Left kidney (tissue), 2 donors: ENCODE measurements around the gene DLGAP1. TPM values are rescaled to one million over a fixed set of nuclear protein-coding genes. Genes with fewer than 3 reads are reported as not detected.
"Not testable (repeated sequence)": the region's sequence is repeated elsewhere in the genome, so short reads cannot be mapped to it uniquely, and the experiment has no call there.

Experiments used
- DNase-seq: peaks from one replicate; pipeline ENCODE4 v3.0.0-alpha.2; 2013
- polyA plus RNA-seq: library from polyadenylated mRNA; unstranded; fragments of 120-200 nt; gene quantifications from one replicate; pipeline ENCODE4 v1.2.1, GENCODE V29; 2013; ENCODE audit not compliant: insufficient read length

The DLGAP1 gene
- polyA plus RNA-seq, 1 donor, result 6.2 TPM

DNA sequence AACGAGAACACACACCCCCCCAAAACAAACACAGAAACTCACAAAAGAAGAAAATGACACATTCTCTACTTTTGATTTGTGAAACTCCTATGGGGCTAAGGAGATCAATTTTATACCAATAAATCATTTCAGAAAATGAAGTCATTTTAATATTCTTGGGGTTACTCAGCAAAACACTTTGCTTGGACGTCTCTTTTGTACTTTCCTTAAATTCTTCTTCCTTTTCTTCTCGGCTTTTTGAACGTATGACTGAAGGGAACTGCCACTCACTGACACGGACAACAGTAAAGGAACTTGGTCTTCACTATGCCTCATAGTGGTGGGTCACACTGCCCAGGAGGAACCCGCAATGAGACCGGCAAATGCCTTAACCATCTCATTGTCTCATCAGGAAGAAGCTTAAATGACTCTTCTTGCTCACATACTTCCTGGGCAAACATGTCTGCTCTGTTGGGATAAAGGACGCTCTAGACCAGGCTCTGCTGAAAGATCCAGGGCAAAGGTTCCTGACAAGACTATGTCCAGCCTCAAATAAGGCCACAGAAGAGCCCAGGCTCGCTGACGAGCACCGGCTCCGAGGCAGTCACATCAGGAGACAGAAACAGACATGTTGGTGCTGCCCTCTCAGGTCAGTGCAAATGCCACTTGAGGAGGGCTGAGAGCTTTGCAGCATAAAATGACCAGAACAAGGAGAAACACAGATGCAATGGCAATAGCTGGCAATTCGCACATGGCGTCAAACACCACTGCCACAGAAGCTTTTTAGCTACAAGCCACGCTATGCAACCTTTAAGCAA, 799.7 kb downstream of the DLGAP1 start:
- no peak for DNase-seq

- DNase-seq, result no peak
Measured at GRCh38 chr18:3654442-3655253, 800.5 kb downstream of the DLGAP1 start.

DNA sequence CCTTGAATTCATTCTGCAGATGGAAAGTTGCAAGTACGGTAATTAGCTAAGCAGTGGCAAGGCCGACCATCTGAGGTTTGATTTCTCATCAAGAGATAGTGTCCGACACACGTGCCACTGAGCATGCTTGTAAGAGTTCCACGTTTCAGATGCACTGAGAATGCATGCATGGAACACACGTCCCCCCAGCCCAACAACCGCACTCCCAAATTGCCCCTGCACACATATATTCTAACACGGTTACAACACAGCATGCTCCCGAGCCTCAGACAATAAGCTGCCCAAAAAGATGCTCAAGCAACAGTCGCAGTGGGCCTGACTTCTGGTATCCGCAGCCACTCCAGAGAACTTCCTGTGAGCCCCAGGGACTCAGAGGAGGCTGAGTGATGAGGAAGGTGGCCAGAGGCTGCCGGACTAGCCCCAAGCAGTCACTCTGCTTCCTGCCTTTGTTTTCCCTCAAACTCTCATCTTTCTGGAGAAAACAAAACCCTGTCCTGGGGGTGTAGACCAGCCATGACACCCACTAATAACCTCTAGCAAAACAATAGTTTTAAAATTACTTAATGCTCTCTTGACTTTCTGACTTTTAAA, 801.2 kb downstream of the DLGAP1 start:
- no peak for DNase-seq

DNA sequence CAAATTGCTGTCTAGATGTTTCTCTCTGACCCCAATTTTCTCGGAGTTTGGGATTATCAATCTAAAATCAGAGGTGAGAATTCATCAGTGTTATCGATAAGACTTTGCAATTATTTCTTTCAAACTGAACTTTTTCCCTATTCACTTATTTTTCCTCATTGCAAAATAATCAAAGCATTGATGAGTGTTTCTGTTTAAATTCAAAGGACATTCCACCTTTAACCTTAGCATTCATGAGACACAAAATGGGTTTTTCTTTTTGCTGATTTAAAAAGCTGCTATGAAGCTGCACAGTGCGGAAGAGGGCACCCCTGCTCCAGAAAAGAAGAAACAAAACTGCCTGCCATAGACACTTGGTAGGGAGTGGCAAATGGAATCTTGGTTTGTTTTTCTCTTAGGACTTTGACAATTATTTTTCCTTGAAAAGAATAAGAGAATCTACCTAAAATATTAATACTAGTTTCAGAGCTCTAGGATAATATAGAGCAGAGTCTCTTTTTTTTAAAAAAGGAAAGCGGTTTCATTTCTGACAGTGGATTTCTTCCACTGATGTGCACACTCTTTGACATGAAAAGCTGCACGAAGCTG, 801.8 kb downstream of the DLGAP1 start:
- DNase-seq, result no peak

DNA sequence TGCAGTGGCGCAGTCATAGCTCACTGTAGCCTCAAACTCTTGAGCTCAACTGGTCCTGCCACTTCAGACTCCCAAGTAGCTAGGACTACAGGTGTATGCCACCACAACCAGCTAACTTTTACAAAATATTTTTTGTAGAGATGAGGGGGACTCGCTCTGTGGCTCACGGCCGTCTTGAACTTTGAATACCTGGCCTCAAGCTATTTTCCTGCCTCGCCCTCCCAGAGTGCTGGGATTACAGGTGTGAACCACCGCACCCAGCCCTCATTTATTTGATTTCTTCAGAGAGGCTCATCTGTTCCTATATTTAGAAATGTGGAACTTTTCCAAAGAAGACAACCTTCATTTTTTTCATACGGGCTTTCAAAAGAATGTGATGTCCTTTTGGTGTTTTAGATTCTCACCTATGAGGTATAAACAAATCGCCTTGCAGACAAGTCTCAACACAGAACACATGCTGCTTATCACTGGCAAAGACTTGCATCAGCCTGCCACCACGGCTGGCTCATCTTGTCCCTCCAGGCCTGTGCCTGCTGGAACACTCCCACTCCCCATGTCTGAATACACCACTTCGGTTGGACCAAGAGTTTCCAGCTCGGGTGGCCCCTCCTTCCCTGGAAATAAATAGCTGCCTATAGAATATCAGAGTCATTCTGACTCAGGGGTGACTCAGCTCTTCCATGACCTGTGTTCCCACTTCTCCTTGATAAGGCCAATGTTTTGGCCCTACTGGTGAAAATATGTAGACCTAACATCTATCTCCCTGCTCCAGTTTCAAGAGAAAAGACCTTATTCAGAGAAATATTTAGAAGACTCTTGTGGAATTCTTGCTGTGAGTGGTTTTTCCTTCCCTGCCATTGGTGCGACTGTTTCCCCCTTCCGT, 802.5 kb downstream of the DLGAP1 start:
- DNase-seq, result no peak

- no peak for DNase-seq
Measured at GRCh38 chr18:3651266-3651665, 803.8 kb downstream of the DLGAP1 start.

GRCh38 chr18:3650521-3651042, 804.5 kb downstream of the DLGAP1 start:
- not testable (repeated sequence) for DNase-seq

DNA sequence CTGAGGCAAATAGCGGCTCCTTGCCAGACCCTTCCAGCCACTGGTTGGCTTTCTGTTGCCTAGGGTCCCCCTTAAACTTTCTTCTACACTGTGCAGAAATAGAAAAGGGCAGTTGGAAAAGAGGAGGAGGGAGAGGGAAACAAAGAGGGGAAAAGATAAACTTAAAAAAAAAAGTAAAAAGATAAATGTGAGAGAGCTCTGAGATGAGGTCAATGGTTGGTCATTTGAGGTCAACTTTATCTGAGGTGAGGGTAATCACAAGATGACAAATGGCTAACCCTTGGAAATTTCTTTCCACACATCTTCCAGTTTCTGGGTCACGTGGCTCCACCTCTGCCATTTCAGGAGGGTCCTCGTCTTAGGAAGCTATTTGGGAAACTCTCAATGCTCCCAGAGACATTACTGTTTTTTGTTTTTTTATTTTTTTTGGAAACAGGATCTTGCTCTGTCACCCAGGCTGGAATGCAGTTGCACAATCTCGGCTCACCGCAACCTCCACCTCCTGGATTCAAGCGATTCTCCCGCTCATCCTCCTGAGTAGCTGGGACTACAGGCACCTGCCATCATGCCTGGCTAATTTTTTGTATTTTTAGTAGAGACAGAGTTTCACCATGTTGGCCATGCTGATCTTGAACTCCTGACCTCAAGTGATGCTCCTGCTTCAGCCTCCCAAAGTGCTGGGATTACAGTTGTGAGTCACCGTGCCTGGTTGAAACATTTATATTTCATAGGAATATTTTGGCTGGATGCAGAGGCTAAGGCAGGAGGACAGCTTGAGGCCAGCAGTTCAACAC, 805.3 kb downstream of the DLGAP1 start:
- no peak for DNase-seq

DNA sequence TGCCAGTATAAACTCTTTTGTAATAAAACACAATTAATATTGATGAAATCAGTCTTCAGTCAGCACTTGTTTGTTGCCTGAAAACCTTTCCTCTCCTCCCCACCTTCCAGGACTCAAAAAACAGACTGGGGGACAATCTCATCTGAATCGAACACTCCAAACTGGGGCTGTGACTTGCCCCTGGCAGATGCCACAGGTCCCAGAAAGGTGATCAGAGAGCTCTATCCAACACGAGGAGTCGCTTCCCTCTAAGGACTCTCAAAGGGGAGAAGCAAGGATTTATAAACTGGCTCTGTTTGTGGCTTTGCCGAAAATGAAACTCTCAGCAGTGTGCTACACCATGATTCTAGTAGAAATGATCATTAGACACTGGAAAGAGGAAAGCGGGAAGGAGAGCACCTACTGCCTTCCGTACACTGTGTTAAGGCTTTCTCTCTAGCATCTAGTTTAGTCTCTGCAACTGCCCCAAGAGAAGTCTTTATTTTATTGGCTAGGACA, 805.9 kb downstream of the DLGAP1 start:
- DNase-seq, result no peak

DNA sequence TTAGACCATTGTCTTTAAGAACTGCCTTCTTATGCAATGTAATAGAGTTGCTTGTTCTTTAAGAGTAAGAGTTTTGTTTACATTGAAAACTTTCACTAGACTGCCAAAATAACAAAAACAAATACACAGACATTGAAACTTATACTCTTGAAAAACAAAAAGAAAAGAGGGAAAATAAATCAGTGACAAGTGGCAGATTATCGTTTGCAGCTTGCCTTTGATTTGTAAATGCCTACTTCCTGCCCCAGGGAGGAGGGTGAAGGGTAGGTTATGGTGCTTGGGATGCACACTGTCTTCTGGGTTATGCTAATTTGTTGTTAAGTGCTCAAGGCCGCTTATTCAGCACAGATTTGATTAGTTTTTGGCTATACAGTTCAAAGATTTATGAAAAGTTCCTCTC, 806.5 kb downstream of the DLGAP1 start:
- no peak for DNase-seq

DNA sequence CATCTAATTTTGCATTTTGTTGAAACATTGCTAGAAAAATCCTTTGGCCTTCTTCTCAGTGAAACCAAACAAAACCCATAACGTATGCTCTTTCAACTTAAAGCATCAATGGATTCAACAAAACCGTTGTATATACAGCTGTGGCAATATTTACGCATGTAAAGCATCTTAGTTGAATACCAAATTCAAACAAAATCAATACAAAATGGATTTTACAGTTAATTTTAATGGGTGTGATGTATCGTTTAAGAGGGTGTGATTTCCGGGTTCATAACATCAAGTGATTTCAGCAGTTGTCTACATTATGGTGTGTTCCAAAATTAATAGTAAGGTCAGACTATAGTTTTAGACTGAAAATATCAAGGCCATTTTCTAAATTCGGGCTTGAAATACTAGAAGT, 806.9 kb downstream of the DLGAP1 start:
- no peak for DNase-seq

DNA sequence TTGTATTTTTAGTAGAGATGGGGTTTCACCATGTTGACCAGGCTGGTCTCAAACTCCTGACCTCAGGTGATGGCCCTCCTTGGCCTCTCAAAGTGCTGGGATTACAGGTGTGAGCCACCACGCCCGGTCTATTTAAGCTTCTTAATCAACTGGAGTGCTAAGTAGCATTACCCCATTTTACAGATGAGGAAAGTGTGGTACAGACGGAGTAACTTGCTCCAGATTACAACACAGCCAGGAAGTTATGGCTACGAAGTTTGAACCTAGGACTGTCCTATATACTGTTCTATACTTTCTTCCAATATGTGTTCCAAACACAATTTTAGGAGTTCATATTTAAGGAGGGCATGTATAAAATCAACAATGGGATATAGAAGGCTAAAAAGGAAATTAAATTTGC, 807.5 kb downstream of the DLGAP1 start:
- DNase-seq, result no peak

GRCh38 chr18:3645384-3646156, 809.5 kb downstream of the DLGAP1 start:
- DNase-seq, result no peak

GRCh38 chr18:3634250-3634939, 820.7 kb downstream of the DLGAP1 start:
- DNase-seq, result no peak

DNA sequence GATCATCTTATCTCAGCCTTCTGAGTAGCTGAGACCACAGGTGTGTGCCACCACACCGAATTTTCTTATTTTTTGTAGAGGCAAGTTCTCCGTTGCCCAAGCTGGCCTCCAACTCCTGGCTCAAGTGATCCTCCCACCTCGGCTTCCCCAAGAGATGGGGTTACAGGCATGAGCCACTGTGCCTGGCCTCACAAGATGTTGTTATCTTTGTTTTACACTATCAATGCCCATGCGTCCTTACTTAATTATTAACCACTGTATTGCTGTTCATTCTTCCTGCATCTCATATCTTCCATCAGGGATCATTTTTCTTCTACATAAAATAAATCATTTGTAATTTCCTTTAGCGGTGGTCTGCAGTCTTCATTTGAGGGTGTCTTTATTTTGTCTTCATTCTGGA, 823.2 kb downstream of the DLGAP1 start:
- no peak for DNase-seq

DNA sequence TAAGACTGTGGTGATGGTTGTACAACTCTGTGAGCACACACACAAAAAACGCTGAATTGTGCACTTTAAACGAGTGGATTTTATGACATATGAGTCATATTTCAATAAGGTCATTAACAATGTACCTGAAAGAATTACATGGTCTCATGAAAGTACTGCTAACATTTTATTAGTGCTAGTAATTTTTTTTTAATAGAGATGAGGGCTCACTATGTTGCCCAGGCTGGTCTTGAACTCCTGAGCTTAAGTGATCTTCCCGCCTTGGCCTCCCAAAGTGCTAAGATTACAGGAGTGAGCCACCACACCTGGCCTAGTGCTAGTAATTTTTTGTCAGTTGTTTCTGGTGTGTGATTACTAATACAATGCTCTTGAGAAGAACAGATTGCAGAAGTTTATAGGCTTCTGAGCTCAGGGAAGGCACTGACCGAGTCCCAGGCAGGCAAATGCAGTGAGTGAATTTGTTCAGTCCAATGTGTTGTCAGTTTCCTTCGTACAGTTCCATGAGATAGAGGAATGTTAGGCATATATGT, 828.1 kb downstream of the DLGAP1 start:
- DNase-seq, result no peak

- no peak for DNase-seq
Measured at GRCh38 chr18:3625742-3626091, 829.4 kb downstream of the DLGAP1 start.

GRCh38 chr18:3624935-3625741, 830.0 kb downstream of the DLGAP1 start:
- no peak for DNase-seq
